Measurements from ENCODE around the gene TMC7. TPM values are rescaled to one million over a fixed set of nuclear protein-coding genes. Genes with fewer than 3 reads are reported as not detected.

TMC7 gene
- total and polyA plus RNA-seq, 2 of the 13 experiments (the other 11 are each of a cell fraction or from before 2014, with no cell fraction given): 1.2 to 5.1 TPM

DNA sequence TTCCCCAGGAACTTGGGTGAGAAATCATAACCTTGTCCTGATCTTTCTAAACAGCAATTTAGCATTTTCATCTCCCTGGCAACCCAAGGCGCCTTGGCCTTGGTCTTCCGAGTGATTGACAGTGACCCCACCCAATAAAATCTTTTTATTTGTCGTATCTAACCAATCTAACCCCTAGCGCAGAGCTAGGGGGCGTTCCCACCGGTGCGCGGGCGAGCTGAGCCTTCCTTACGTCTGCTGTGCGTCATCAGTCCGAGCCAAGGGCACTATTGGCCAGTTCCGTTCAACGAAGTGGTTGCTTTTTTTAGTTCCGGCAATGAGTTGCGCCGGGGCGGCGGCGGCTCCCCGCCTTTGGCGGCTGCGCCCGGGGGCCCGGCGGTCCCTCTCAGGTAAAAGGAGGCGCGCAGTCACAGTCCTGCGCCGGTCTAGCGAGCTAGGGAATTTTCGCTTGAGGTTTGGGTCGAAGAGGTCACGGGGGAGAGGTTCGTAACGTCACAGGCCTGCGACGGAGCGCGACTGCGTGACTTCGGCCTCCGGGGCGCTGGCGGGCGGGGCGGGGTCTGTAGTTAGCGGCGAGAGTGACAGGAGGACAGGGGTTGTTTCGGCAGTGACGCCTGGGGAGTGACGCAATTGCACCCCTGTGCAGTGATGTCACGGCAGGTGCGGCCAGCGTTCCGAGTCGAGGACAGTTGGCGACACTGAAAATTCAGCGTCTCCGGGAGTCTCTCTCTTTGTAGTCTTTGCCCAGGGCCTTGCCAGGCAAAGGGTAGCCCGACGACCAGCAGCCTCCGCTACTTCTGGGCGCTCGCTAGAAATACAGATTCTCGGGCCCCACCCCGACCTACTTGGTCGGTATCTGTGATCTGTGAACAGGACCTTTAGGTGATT lies 83.9 kb downstream of the TMC7 start, which contains the start of gene COQ7 (continued):
- TF ChIP-seq, protein P1, sequence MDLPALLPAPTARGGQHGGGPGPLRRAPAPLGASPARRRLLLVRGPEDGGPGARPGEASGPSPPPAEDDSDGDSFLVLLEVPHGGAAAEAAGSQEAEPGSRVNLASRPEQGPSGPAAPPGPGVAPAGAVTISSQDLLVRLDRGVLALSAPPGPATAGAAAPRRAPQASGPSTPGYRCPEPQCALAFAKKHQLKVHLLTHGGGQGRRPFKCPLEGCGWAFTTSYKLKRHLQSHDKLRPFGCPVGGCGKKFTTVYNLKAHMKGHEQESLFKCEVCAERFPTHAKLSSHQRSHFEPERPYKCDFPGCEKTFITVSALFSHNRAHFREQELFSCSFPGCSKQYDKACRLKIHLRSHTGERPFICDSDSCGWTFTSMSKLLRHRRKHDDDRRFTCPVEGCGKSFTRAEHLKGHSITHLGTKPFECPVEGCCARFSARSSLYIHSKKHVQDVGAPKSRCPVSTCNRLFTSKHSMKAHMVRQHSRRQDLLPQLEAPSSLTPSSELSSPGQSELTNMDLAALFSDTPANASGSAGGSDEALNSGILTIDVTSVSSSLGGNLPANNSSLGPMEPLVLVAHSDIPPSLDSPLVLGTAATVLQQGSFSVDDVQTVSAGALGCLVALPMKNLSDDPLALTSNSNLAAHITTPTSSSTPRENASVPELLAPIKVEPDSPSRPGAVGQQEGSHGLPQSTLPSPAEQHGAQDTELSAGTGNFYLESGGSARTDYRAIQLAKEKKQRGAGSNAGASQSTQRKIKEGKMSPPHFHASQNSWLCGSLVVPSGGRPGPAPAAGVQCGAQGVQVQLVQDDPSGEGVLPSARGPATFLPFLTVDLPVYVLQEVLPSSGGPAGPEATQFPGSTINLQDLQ (CRISPR knock-in tag; IDR thresholded peaks at IDR 0.05): no peak; the same call in 1 of the 2 replicates
- TF ChIP-seq SNRNP70 (IDR thresholded peaks at IDR 0.05; ENCODE audit: low read depth, low read length) (no peak), TBL1XR1 (IDR thresholded peaks at IDR 0.05; ENCODE audit: borderline replicate concordance, low read length, partially characterized antibody) (peak; percentile 35), FOXC1 (CRISPR knock-in tag; IDR thresholded peaks at IDR 0.05; ENCODE audit: borderline replicate concordance) (peak; percentile 98), ZNF441 (CRISPR knock-in tag; IDR thresholded peaks at IDR 0.05; ENCODE audit: borderline replicate concordance) (peak; percentile 56), RAD51 (IDR thresholded peaks at IDR 0.05; ENCODE audit: borderline replicate concordance) (no peak; the same call in 1 of the 2 replicates), ZNF775 (CRISPR knock-in tag; IDR thresholded peaks at IDR 0.05; ENCODE audit: borderline replicate concordance) (no peak), POLR2G (IDR thresholded peaks at IDR 0.05; ENCODE audit: low read depth, low read length) (peak; percentile 96), NR1H2 (CRISPR knock-in tag; IDR thresholded peaks at IDR 0.05; ENCODE audit: borderline replicate concordance, low read depth) (peak; percentile 86; the same call in 1 of the 2 replicates), TGIF2 (CRISPR knock-in tag; IDR thresholded peaks at IDR 0.05) (0 out of 2 replicates have a peak, but pooled peaks have one; percentile 47), BORCS8-MEF2B (CRISPR knock-in tag; IDR thresholded peaks at IDR 0.05) (peak; percentile 84; the same call in 1 of the 2 replicates), GABPB1 (CRISPR knock-in tag; IDR thresholded peaks at IDR 0.05) (peak; percentile 95), ZNF558 (CRISPR knock-in tag; IDR thresholded peaks at IDR 0.05; ENCODE audit: borderline replicate concordance) (no peak), ZNF20 (CRISPR knock-in tag; IDR thresholded peaks at IDR 0.05) (no peak), NCOA2 (CRISPR knock-in tag; IDR thresholded peaks at IDR 0.05) (peak; percentile 31), NFE2 (CRISPR knock-in tag; IDR thresholded peaks at IDR 0.05) (no peak), ATF7 (IDR thresholded peaks at IDR 0.05) (peak; percentile 92), ATF7 (CRISPR knock-in tag; IDR thresholded peaks at IDR 0.05) (no peak; the same call in none of the 2 replicates), KDM1A (CRISPR knock-in tag; IDR thresholded peaks at IDR 0.05) (peak; percentile 65; the same call in 1 of the 2 replicates), EED (CRISPR knock-in tag; IDR thresholded peaks at IDR 0.05) (peak; percentile 94), ZNF660 (CRISPR knock-in tag; IDR thresholded peaks at IDR 0.05; ENCODE audit: borderline replicate concordance, low read depth) (no peak)
- TF ChIP-seq, protein P2, sequence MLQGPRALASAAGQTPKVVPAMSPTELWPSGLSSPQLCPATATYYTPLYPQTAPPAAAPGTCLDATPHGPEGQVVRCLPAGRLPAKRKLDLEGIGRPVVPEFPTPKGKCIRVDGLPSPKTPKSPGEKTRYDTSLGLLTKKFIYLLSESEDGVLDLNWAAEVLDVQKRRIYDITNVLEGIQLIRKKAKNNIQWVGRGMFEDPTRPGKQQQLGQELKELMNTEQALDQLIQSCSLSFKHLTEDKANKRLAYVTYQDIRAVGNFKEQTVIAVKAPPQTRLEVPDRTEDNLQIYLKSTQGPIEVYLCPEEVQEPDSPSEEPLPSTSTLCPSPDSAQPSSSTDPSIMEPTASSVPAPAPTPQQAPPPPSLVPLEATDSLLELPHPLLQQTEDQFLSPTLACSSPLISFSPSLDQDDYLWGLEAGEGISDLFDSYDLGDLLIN (CRISPR knock-in tag; IDR thresholded peaks at IDR 0.05; ENCODE audit: borderline replicate concordance): no peak
- TF ChIP-seq, protein P3, sequence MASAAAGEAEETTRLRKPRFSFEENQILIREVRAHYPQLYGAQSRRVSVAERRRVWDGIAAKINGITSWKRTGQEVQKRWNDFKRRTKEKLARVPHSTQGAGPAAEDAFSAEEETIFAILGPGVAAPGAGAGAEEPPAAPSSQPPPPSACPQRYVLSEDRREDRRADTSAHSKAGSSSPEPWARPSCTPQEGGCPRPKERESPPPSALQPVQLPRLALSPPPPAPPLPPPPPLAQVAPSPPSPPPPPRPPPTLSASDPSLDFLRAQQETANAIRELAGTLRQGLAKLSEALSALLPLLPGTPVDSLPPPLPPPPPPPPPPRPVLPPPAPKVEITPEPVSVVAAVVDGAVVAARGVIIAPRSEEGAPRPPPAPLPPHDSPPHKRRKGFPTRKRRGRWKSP (CRISPR knock-in tag; IDR thresholded peaks at IDR 0.05): peak; percentile 97
- TF ChIP-seq, protein P4, sequence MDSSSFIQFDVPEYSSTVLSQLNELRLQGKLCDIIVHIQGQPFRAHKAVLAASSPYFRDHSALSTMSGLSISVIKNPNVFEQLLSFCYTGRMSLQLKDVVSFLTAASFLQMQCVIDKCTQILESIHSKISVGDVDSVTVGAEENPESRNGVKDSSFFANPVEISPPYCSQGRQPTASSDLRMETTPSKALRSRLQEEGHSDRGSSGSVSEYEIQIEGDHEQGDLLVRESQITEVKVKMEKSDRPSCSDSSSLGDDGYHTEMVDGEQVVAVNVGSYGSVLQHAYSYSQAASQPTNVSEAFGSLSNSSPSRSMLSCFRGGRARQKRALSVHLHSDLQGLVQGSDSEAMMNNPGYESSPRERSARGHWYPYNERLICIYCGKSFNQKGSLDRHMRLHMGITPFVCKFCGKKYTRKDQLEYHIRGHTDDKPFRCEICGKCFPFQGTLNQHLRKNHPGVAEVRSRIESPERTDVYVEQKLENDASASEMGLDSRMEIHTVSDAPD (CRISPR knock-in tag; IDR thresholded peaks at IDR 0.05): peak; percentile 81; the same call in 1 of the 2 replicates
